Esophagus squamous epithelium (tissue), 4 donors: ENCODE data around the gene SSC5D.

Experiments
- POLR2A ChIP-seq, 4 donors: fragments of 450-650 bp; IDR thresholded peaks; one replicate each; pipeline ENCODE4 v1.6.1; 2017; ENCODE audit warnings: antibody characterized with exemption in 4 of 4, mild to moderate bottlenecking in 4 of 4, moderate library complexity in 3 of 4
- TF ChIP-seq, protein P1 (sequence below), 6 experiments: fragments of 450-650 bp in 4 of 6; fragments of 200-600 bp in 2 of 6; sonication (generic) in 2 of 6; IDR thresholded peaks; one replicate each; pipeline ENCODE4 v1.5.1; 2016 to 2019; ENCODE audit warnings: antibody characterized with exemption in 6 of 6, mild to moderate bottlenecking in 4 of 6, moderate library complexity in 4 of 6

GRCh38 chr19:55454787-55455243, 33.4 kb upstream of the SSC5D start:
- TF ChIP-seq, protein P1, sequence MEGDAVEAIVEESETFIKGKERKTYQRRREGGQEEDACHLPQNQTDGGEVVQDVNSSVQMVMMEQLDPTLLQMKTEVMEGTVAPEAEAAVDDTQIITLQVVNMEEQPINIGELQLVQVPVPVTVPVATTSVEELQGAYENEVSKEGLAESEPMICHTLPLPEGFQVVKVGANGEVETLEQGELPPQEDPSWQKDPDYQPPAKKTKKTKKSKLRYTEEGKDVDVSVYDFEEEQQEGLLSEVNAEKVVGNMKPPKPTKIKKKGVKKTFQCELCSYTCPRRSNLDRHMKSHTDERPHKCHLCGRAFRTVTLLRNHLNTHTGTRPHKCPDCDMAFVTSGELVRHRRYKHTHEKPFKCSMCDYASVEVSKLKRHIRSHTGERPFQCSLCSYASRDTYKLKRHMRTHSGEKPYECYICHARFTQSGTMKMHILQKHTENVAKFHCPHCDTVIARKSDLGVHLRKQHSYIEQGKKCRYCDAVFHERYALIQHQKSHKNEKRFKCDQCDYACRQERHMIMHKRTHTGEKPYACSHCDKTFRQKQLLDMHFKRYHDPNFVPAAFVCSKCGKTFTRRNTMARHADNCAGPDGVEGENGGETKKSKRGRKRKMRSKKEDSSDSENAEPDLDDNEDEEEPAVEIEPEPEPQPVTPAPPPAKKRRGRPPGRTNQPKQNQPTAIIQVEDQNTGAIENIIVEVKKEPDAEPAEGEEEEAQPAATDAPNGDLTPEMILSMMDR (IDR thresholded peaks at IDR 0.05): peak; percentile 24 to 67 (median 42)
- no peak for TF ChIP-seq POLR2A (IDR thresholded peaks at IDR 0.05)
